ENCODE results near the gene DAB2IP. TPM values are rescaled to one million over a fixed set of nuclear protein-coding genes. Genes with fewer than 3 reads are reported as not detected.

The DAB2IP gene
- total RNA-seq, 1 experiment from 2014 or later, result 17.0 TPM

DNA sequence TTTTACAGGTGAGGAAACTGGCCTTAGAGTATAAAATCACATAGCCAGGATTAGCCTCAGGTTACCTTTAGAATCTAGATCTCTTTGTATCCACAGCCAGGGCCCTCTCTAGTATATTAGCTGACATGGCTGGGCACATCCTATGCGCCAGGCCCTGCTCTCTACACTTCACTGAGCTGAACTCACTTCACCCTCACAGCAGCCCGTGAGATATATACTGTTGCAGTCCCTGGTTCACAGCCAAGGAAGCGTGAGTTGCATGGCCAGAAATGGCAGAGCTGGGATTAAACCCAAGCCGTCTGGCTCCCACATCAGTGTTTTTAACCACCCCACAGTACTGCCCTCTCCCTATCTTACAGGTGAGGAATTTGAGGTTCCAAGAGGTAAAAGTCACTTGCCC is 58.4 kb downstream of the DAB2IP start:
- BruUV-seq (replicated peaks), result no TSS peak
- POLR2A ChIA-PET, result interaction anchor here (0.6 to 1.6 kb wide), 2 partner anchors 9 to 11 kb away, joined by 3 read pairs; no protein-coding TSS in a partner anchor
- CTCF ChIA-PET, result interaction anchor here (0.5 to 3.4 kb wide), 4 partner anchors 10 to 61 kb away, joined by 3 to 25 read pairs (median 6); no protein-coding TSS in a partner anchor
- H3K36me3 Mint-ChIP-seq (ENCODE audit: insufficient read depth, unreplicated experiment), result no peaks in the 10 kb centered on the region
- DNase-seq (ENCODE audit: unreplicated experiment), result no peak
- no peaks in the 10 kb centered on the region for H3K9me3 Mint-ChIP-seq (ENCODE audit: unreplicated experiment)
- TF ChIP-seq CTCF (IDR thresholded peaks at IDR 0.05; ENCODE audit: unreplicated experiment), result no peak
- no peak overlapping the region for H3K4me3 Mint-ChIP-seq (ENCODE audit: unreplicated experiment)
- H3K27ac Mint-ChIP-seq (ENCODE audit: low read depth, unreplicated experiment), result no peak overlapping the region
- no peaks in the 10 kb centered on the region for H3K27me3 Mint-ChIP-seq (ENCODE audit: insufficient read depth, unreplicated experiment)
- H3K4me1 Mint-ChIP-seq (ENCODE audit: insufficient read depth, unreplicated experiment), result peaks cover 13% of the 10 kb centered on the region
- intact Hi-C loops (cut with micrococcal nuclease), result no loop called here

DNA sequence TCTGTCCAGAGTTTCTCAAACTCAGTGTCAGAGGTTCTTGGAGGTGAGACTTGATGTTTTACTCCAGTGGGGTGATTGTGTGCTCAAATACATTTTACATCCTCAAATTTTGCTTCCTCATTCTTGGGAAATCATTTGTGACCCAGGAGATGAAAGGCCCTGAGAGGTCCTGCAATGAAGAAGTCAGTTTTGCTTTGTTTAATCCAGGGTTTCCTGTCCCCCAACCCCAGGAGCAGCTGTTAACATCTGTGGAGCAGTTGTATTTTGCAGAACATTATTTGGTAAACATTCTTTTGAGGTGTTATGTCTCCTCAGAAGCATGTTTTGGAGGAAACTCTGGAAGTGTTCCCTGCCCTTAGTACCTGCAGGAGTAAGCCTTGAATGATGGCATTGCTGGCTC is 59.8 kb downstream of the DAB2IP start:
- no peaks in the 10 kb centered on the region for H3K9me3 Mint-ChIP-seq (ENCODE audit: unreplicated experiment)
- no peaks in the 10 kb centered on the region for H3K36me3 Mint-ChIP-seq (ENCODE audit: insufficient read depth, unreplicated experiment)
- H3K4me1 Mint-ChIP-seq (ENCODE audit: insufficient read depth, unreplicated experiment), result peaks cover 12% of the 10 kb centered on the region
- DNase-seq (ENCODE audit: unreplicated experiment), result no peak
- ChIA-PET CTCF (interaction anchor here (0.5 to 3.4 kb wide), 8 partner anchors 9 to 165 kb away, joined by 3 to 25 read pairs (median 4); no protein-coding TSS in a partner anchor), POLR2A (no interaction called here)
- intact Hi-C loops (cut with micrococcal nuclease), result no loop called here
- no peak for TF ChIP-seq CTCF (IDR thresholded peaks at IDR 0.05; ENCODE audit: unreplicated experiment)
- H3K27me3 Mint-ChIP-seq (ENCODE audit: insufficient read depth, unreplicated experiment), result no peaks in the 10 kb centered on the region
- no TSS peak for BruUV-seq (replicated peaks)
- no peak overlapping the region for H3K4me3 Mint-ChIP-seq (ENCODE audit: unreplicated experiment)
- no peak overlapping the region for H3K27ac Mint-ChIP-seq (ENCODE audit: low read depth, unreplicated experiment)

DNA sequence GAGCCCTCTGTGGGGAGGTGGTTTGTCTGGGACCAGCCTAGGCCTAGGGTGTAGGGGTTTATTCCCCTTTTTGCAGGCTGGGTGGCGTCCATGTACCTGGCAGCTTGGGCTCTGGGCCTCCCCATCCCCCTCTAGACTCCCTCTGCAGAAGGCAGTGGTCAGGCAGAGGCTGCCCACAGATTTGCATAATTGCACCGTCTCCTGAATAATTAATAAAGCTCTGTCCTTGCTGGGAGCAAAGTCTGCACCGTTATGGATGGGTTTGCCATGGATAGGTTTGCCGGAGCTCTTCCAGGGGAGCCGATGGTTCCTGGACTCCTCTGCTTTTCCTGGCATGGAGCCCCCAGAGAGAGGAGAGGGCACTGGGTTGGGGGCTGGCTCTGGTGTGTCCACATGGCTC is 60.4 kb downstream of the DAB2IP start:
- H3K4me3 Mint-ChIP-seq (ENCODE audit: unreplicated experiment), result no peak overlapping the region
- no TSS peak for BruUV-seq (replicated peaks)
- H3K4me1 Mint-ChIP-seq (ENCODE audit: insufficient read depth, unreplicated experiment), result peaks cover 12% of the 10 kb centered on the region
- DNase-seq (ENCODE audit: unreplicated experiment), result no peak
- H3K9me3 Mint-ChIP-seq (ENCODE audit: unreplicated experiment), result no peaks in the 10 kb centered on the region
- no peaks in the 10 kb centered on the region for H3K27me3 Mint-ChIP-seq (ENCODE audit: insufficient read depth, unreplicated experiment)
- H3K27ac Mint-ChIP-seq (ENCODE audit: low read depth, unreplicated experiment), result no peak overlapping the region
- intact Hi-C loops (cut with micrococcal nuclease), result no loop called here
- no peak for TF ChIP-seq CTCF (IDR thresholded peaks at IDR 0.05; ENCODE audit: unreplicated experiment)
- POLR2A ChIA-PET, result no interaction called here
- H3K36me3 Mint-ChIP-seq (ENCODE audit: insufficient read depth, unreplicated experiment), result no peaks in the 10 kb centered on the region
- CTCF ChIA-PET, result interaction anchor here (0.9 to 3.4 kb wide), 6 partner anchors 8 to 166 kb away, joined by 3 to 25 read pairs (median 5); no protein-coding TSS in a partner anchor

GRCh38 chr9:121713400-121714070 is 62.1 kb downstream of the DAB2IP start:
- no peaks in the 10 kb centered on the region for H3K9me3 Mint-ChIP-seq (ENCODE audit: unreplicated experiment)
- CTCF ChIA-PET, result interaction anchor here (0.5 to 2.9 kb wide), 4 partner anchors 11 to 1352 kb away, joined by 3 to 11 read pairs (median 6); no protein-coding TSS in a partner anchor
- no TSS peak for BruUV-seq (replicated peaks)

More at GRCh38 chr9:121713400-121714070, 62.1 kb downstream of the DAB2IP start:
- no peak overlapping the region for H3K27ac Mint-ChIP-seq (ENCODE audit: low read depth, unreplicated experiment)
- DNase-seq (ENCODE audit: unreplicated experiment), result no peak
- TF ChIP-seq CTCF (IDR thresholded peaks at IDR 0.05; ENCODE audit: unreplicated experiment), result no peak
- no peak overlapping the region for H3K4me3 Mint-ChIP-seq (ENCODE audit: unreplicated experiment)
- no peaks in the 10 kb centered on the region for H3K27me3 Mint-ChIP-seq (ENCODE audit: insufficient read depth, unreplicated experiment)
- H3K36me3 Mint-ChIP-seq (ENCODE audit: insufficient read depth, unreplicated experiment), result no peaks in the 10 kb centered on the region
- intact Hi-C loops (cut with micrococcal nuclease), result no loop called here
- POLR2A ChIA-PET, result no interaction called here
- H3K4me1 Mint-ChIP-seq (ENCODE audit: insufficient read depth, unreplicated experiment), result peaks cover 13% of the 10 kb centered on the region
